GM12878 (cell line): ENCODE data around the gene PRKN. TPM values are rescaled to one million over a fixed set of nuclear protein-coding genes. Genes with fewer than 3 reads are reported as not detected.

Experiments used
- ATAC-seq: fragments of 200-7000 bp; cut with Tn5 transposase; 3 replicates; pipeline ENCODE4 v1.9.1; 2020; ENCODE audit warnings: mild to moderate bottlenecking, moderate library complexity
- BruUV-seq: library from RNA; stranded (reverse); fragments of 400-500 nt; replicated peaks from 2 replicates; lab custom pipeline; 2021; lab: Mats Ljungman, UMichigan
- CTCF ChIA-PET: fragments of 300-600 bp; sonication (Branson Sonifier 250); formaldehyde crosslinking; extraction: SDS; loops from one replicate; lab custom pipeline; 2021; ENCODE audit warnings: inconsistent platforms; lab: Yijun Ruan, JAX
- POLR2A ChIA-PET: fragments of 350-600 bp; formaldehyde crosslinking; extraction: SDS; loops from one replicate; lab custom pipeline; 2021; ENCODE audit warnings: inconsistent platforms; lab: Charles Lee
- RAD21 ChIA-PET: fragments of 300-600 bp; sonication (Branson Sonifier 250); formaldehyde crosslinking; loops from one replicate; lab custom pipeline; 2023; ENCODE audit warnings: antibody characterized with exemption; ENCODE audit not compliant: unreplicated experiment; lab: Charles Lee
- SMC1A ChIA-PET: fragments of 300-600 bp; sonication (Branson Sonifier 250); formaldehyde crosslinking; loops from one replicate; lab custom pipeline; 2023; ENCODE audit not compliant: unreplicated experiment, uncharacterized antibody; lab: Charles Lee
- DNase-seq: peaks from one replicate; pipeline ENCODE4 v3.0.0-alpha.2; 2011; ENCODE audit warnings: low read depth, low spot score
- FAIRE-seq: peaks from 3 replicates; lab custom pipeline; 2011; peaks lifted over from hg19 to GRCh38; lab: Jason Lieb, UNC
- H2AFZ ChIP-seq: 2 replicates; pipeline ENCODE4 v1.6.0; 2011; ENCODE audit warnings: low read depth, low read length, control low read depth; ENCODE audit not compliant: control insufficient read depth
- H3K27ac ChIP-seq: 2 replicates; pipeline ENCODE4 v1.5.1; 2011; ENCODE audit warnings: control low read depth; ENCODE audit not compliant: control insufficient read depth, insufficient read depth
- H3K27me3 ChIP-seq, 2 experiments: replicated peaks in 1 of 2; 2 replicates each; pipeline versions ENCODE4 v1.6.0 to v1.6.1; 2011; ENCODE audit warnings: low read length in 1 of 2; ENCODE audit not compliant: control insufficient read depth in 2 of 2, insufficient read depth in 2 of 2
- H3K36me3 ChIP-seq, 2 experiments: 2 replicates each; pipeline ENCODE4 v1.5.1; 2011; ENCODE audit warnings: low read length in 1 of 2; ENCODE audit not compliant: control insufficient read depth in 2 of 2, insufficient read depth in 2 of 2
- H3K4me1 ChIP-seq: 2 replicates; pipeline ENCODE4 v1.6.1; 2011; ENCODE audit warnings: mild to moderate bottlenecking, low read length, moderate library complexity, mixed read lengths; ENCODE audit not compliant: control insufficient read depth, insufficient read depth
- H3K4me2 ChIP-seq: 2 replicates; pipeline ENCODE4 v1.6.0; 2011; ENCODE audit warnings: control low read depth; ENCODE audit not compliant: control insufficient read depth, insufficient read depth
- H3K4me3 ChIP-seq: fragments of 200-600 bp; sonication (generic); 2 replicates; pipeline ENCODE4 v1.5.1; 2016
- H3K79me2 ChIP-seq: 2 replicates; pipeline ENCODE4 v1.6.0; 2011; ENCODE audit warnings: low read length; ENCODE audit not compliant: control insufficient read depth, insufficient read depth
- H3K9ac ChIP-seq: 2 replicates; pipeline ENCODE4 v1.8.0; 2011; ENCODE audit warnings: low read length, control low read depth, mixed read lengths; ENCODE audit not compliant: control insufficient read depth, insufficient read depth
- H3K9me3 ChIP-seq: replicated peaks from 3 replicates; pipeline ENCODE4 v1.5.1; 2011; ENCODE audit warnings: mild to moderate bottlenecking, low read length; ENCODE audit not compliant: control insufficient read depth, insufficient read depth
- H4K20me1 ChIP-seq: 2 replicates; pipeline ENCODE4 v1.6.0; 2011; ENCODE audit not compliant: control insufficient read depth, insufficient read depth
- CREM ChIP-seq: IDR thresholded peaks from 2 replicates; pipeline ENCODE4 v1.6.1; 2014; ENCODE audit warnings: antibody characterized with exemption, low read depth
- GATAD2B ChIP-seq: fragments of 450-650 bp; conservative IDR thresholded peaks from 2 replicates; pipeline ENCODE4 v1.6.1; 2017; ENCODE audit warnings: low read depth, mild to moderate bottlenecking, moderate library complexity
- IKZF1 ChIP-seq: fragments of 450-650 bp; conservative IDR thresholded peaks from 2 replicates; pipeline ENCODE4 v1.6.1; 2017; ENCODE audit warnings: antibody characterized with exemption, mild to moderate bottlenecking
- KDM1A ChIP-seq: fragments of 200-600 bp; sonication (generic); IDR thresholded peaks from 2 replicates; pipeline ENCODE4 v1.6.1; 2016; ENCODE audit warnings: borderline replicate concordance
- MXI1 ChIP-seq: fragments of 150-350 bp; IDR thresholded peaks from 2 replicates; pipeline ENCODE4 v1.6.1; 2011; ENCODE audit warnings: low read depth, mild to moderate bottlenecking, inconsistent platforms, low read length, improper control_type of control experiment
- MYC ChIP-seq: IDR thresholded peaks from 2 replicates; pipeline ENCODE4 v1.6.1; 2011; ENCODE audit warnings: mild to moderate bottlenecking, low read length, moderate library complexity, inconsistent platforms; ENCODE audit not compliant: insufficient read depth, insufficient replicate concordance, insufficient read length, severe bottlenecking
- RCOR1 ChIP-seq: conservative IDR thresholded peaks from 2 replicates; pipeline ENCODE4 v1.6.1; 2012; ENCODE audit warnings: low read depth, low read length, improper control_type of control experiment
- WGBS: methylation state at CpG from one replicate; pipeline ENCODE4 v1.1.6; 2016; ENCODE audit warnings: low lambda C conversion rate; ENCODE audit not compliant: insufficient replicate concordance, insufficient coverage; ENCODE audit errors: missing lambda C conversion rate; 5-methylcytosine and 5-hydroxymethylcytosine counted together
- in situ Hi-C: fragments of 300-500 bp; cut with MboI; formaldehyde crosslinking; loops from 9 replicates; pipeline ENCODE4 v1.14.3; 2018; ENCODE audit warnings: mixed read lengths
- intact Hi-C: fragments of 100-400 bp; cut with micrococcal nuclease; formaldehyde crosslinking; loops from one replicate; pipeline ENCODE4 v1.14.2; 2022; ENCODE audit not compliant: unreplicated experiment
- polyA plus RNA-seq, 11 experiments: library from polyadenylated mRNA; depleted of rRNA in 4 of 11; unstranded in 6 of 11; stranded (reverse) in 5 of 11; fragments of >200 nt; fragmentation: Nextera tagmentation in 4 of 11; fragmentation: Illumina TruSeq in 1 of 11; extraction: Ambion mirVana in 4 of 11; extraction: Trizol in 1 of 11; gene quantifications; 1 replicate in 1 of 11; 2 replicates in 10 of 11; pipeline versions ENCODE4 v1.2.1 to v1.2.3, GENCODE V29; 2011 to 2016; ENCODE audit warnings: inconsistent platforms in 2 of 11, missing spikeins in 2 of 11, low read depth in 1 of 11
- total RNA-seq, 4 experiments: library from RNA; depleted of rRNA in 3 of 4; stranded (reverse); fragments of >200 nt in 3 of 4; fragmentation: Illumina TruSeq in 1 of 4; extraction: Trizol in 1 of 4; gene quantifications; 2 replicates each; pipeline versions ENCODE4 v1.2.1 to v1.2.3, GENCODE V29; 2013 to 2021
- TF ChIP-seq, protein P1 (sequence below): fragments of 450-650 bp; IDR thresholded peaks from 2 replicates; pipeline ENCODE4 v1.6.1; 2018; ENCODE audit warnings: mild to moderate bottlenecking, low read depth, moderate library complexity; ENCODE audit not compliant: partially characterized antibody
- TF ChIP-seq, protein P2 (sequence below): fragments of 450-650 bp; IDR thresholded peaks from 2 replicates; pipeline ENCODE4 v1.6.1; 2017; ENCODE audit warnings: mild to moderate bottlenecking
- TF ChIP-seq, protein P3 (sequence below): fragments of 450-650 bp; IDR thresholded peaks from 2 replicates; pipeline ENCODE4 v1.6.1; 2017; ENCODE audit warnings: low read depth, mild to moderate bottlenecking, moderate library complexity
- TF ChIP-seq, protein P4 (sequence below): fragments of 450-650 bp; formaldehyde crosslinking; IDR thresholded peaks from 2 replicates; pipeline ENCODE4 v1.4.0; 2022; ENCODE audit warnings: mild to moderate bottlenecking, moderate library complexity
- TF ChIP-seq, protein P5 (sequence below): IDR thresholded peaks from 2 replicates; pipeline ENCODE4 v1.6.1; 2012; ENCODE audit warnings: low read depth, low read length, improper control_type of control experiment

PRKN gene
- total and polyA plus RNA-seq, 10 of the 15 experiments (the other 5 are each of a cell fraction or from before 2014, with no cell fraction given): 0.06 to 0.09 TPM; not detected in 8

DNA sequence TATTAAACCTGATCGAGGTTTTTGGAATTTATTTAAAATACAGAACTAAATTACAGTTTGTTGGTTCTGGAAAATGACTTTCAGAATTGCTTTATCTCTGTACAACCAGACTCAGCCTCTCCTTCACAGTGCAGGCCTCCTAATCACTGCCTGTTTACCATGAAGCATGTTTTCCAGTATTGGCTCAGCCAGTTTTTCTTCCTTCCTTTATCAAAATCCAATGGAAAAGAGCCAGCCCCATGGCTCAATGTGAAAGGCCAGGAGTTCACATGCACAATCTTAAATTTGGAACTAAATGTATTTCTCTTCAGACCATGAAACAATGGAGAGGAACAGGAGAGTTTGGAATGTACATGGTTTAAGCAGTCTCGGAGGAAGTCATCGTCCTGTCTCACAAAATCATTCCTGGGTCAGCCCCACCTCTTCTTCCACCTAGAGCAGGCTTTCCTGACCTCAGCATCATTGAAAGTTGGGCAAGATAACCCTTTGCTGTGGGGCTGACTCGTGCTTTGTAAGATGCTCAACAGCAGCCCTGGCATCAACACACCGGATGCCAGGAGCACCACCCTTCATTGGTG is 772.8 kb downstream of the PRKN start:
- no peaks in the 10 kb centered on the region for H4K20me1 ChIP-seq
- H2AFZ ChIP-seq: no peak overlapping the region
- no peaks in the 10 kb centered on the region for H3K9me3 ChIP-seq
- no peak for ATAC-seq
- H3K4me1 ChIP-seq: no peaks in the 10 kb centered on the region
- no TSS peak for BruUV-seq
- no peak for DNase-seq
- no peaks in the 10 kb centered on the region for H3K79me2 ChIP-seq
- H3K36me3 ChIP-seq: no peaks in the 10 kb centered on the region
- H3K27ac ChIP-seq: no peak overlapping the region
- intact Hi-C loops (no loop called here), in situ Hi-C loops (no loop called here)
- ChIA-PET POLR2A (no interaction called here), RAD21 (no interaction called here), SMC1A (no interaction called here), CTCF (interaction anchor here (0.6 kb wide), 1 partner anchor 173 kb away, joined by 3 read pairs; no protein-coding TSS in a partner anchor)
- 8% methylated on average over 5 of the region's 5 CpGs for WGBS
- no peak overlapping the region for H3K9ac ChIP-seq
- no peak for FAIRE-seq
- H3K27me3 ChIP-seq: no peaks in the 10 kb centered on the region
- TF ChIP-seq, protein P1, sequence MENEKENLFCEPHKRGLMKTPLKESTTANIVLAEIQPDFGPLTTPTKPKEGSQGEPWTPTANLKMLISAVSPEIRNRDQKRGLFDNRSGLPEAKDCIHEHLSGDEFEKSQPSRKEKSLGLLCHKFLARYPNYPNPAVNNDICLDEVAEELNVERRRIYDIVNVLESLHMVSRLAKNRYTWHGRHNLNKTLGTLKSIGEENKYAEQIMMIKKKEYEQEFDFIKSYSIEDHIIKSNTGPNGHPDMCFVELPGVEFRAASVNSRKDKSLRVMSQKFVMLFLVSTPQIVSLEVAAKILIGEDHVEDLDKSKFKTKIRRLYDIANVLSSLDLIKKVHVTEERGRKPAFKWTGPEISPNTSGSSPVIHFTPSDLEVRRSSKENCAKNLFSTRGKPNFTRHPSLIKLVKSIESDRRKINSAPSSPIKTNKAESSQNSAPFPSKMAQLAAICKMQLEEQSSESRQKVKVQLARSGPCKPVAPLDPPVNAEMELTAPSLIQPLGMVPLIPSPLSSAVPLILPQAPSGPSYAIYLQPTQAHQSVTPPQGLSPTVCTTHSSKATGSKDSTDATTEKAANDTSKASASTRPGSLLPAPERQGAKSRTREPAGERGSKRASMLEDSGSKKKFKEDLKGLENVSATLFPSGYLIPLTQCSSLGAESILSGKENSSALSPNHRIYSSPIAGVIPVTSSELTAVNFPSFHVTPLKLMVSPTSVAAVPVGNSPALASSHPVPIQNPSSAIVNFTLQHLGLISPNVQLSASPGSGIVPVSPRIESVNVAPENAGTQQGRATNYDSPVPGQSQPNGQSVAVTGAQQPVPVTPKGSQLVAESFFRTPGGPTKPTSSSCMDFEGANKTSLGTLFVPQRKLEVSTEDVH: no peak
- TF ChIP-seq KDM1A (no peak), IKZF1 (no peak), RCOR1 (no peak), MYC (no peak), CREM (no peak), GATAD2B (no peak), MXI1 (no peak)
- TF ChIP-seq, protein P2, sequence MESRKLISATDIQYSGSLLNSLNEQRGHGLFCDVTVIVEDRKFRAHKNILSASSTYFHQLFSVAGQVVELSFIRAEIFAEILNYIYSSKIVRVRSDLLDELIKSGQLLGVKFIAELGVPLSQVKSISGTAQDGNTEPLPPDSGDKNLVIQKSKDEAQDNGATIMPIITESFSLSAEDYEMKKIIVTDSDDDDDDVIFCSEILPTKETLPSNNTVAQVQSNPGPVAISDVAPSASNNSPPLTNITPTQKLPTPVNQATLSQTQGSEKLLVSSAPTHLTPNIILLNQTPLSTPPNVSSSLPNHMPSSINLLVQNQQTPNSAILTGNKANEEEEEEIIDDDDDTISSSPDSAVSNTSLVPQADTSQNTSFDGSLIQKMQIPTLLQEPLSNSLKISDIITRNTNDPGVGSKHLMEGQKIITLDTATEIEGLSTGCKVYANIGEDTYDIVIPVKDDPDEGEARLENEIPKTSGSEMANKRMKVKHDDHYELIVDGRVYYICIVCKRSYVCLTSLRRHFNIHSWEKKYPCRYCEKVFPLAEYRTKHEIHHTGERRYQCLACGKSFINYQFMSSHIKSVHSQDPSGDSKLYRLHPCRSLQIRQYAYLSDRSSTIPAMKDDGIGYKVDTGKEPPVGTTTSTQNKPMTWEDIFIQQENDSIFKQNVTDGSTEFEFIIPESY: no peak
- TF ChIP-seq, protein P3, sequence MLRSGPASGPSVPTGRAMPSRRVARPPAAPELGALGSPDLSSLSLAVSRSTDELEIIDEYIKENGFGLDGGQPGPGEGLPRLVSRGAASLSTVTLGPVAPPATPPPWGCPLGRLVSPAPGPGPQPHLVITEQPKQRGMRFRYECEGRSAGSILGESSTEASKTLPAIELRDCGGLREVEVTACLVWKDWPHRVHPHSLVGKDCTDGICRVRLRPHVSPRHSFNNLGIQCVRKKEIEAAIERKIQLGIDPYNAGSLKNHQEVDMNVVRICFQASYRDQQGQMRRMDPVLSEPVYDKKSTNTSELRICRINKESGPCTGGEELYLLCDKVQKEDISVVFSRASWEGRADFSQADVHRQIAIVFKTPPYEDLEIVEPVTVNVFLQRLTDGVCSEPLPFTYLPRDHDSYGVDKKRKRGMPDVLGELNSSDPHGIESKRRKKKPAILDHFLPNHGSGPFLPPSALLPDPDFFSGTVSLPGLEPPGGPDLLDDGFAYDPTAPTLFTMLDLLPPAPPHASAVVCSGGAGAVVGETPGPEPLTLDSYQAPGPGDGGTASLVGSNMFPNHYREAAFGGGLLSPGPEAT: no peak
- TF ChIP-seq, protein P4, sequence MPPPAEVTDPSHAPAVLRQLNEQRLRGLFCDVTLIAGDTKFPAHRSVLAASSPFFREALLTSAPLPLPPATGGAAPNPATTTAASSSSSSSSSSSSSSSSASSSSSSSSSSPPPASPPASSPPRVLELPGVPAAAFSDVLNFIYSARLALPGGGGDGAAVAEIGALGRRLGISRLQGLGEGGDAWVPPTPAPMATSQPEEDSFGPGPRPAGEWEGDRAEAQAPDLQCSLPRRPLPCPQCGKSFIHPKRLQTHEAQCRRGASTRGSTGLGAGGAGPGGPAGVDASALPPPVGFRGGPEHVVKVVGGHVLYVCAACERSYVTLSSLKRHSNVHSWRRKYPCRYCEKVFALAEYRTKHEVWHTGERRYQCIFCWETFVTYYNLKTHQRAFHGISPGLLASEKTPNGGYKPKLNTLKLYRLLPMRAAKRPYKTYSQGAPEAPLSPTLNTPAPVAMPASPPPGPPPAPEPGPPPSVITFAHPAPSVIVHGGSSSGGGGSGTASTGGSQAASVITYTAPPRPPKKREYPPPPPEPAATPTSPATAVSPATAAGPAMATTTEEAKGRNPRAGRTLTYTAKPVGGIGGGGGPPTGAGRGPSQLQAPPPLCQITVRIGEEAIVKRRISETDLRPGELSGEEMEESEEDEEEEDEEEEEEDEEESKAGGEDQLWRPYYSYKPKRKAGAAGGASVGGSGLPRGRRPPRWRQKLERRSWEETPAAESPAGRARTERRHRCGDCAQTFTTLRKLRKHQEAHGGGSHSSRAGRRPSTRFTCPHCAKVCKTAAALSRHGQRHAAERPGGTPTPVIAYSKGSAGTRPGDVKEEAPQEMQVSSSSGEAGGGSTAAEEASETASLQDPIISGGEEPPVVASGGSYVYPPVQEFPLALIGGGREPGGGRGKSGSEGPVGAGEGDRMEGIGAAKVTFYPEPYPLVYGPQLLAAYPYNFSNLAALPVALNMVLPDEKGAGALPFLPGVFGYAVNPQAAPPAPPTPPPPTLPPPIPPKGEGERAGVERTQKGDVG: no peak
- TF ChIP-seq, protein P5, sequence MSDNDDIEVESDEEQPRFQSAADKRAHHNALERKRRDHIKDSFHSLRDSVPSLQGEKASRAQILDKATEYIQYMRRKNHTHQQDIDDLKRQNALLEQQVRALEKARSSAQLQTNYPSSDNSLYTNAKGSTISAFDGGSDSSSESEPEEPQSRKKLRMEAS: no peak
- no peak overlapping the region for H3K4me3 ChIP-seq
- H3K4me2 ChIP-seq: no peak overlapping the region
